NOMO-1 treated with dmso at 0.1 percent for 144 hours (cell line): ENCODE measurements around the gene SLC1A4.
"Not testable (repeated sequence)": the region's sequence is repeated elsewhere in the genome, so short reads cannot be mapped to it uniquely, and the experiment has no call there.

Experiments used
- DNase-seq: peaks from one replicate; lab custom pipeline; 2025; ENCODE audit not compliant: unreplicated experiment; lab: John Stamatoyannopoulos, UW

The SLC1A4 gene

GRCh38 chr2:65024149-65024829 is 35.1 kb downstream of the SLC1A4 start:
- DNase-seq: no peak

- no peak for DNase-seq
These were observed 36.4 kb downstream of the SLC1A4 start for GRCh38 chr2:65025453-65026123.

GRCh38 chr2:65026154-65026553 is 37.0 kb downstream of the SLC1A4 start:
- no peak for DNase-seq

GRCh38 chr2:65026704-65027464 is 37.7 kb downstream of the SLC1A4 start:
- DNase-seq: no peak

GRCh38 chr2:65027616-65028244 is 38.5 kb downstream of the SLC1A4 start:
- no peak for DNase-seq

- no peak for DNase-seq
These were observed 41.5 kb downstream of the SLC1A4 start for GRCh38 chr2:65030476-65031332.

GRCh38 chr2:65031341-65032018 is 42.3 kb downstream of the SLC1A4 start:
- DNase-seq: peak; percentile 51

- DNase-seq: no peak
These were observed 43.1 kb downstream of the SLC1A4 start for GRCh38 chr2:65032019-65032975.

GRCh38 chr2:65033178-65033577 is 44.0 kb downstream of the SLC1A4 start:
- peak; percentile 14 for DNase-seq

GRCh38 chr2:65033667-65034066 is 44.5 kb downstream of the SLC1A4 start:
- not testable (repeated sequence) for DNase-seq

- no peak for DNase-seq
These were observed 46.2 kb downstream of the SLC1A4 start for GRCh38 chr2:65035351-65035943.

- no peak for DNase-seq
These were observed 48.0 kb downstream of the SLC1A4 start for GRCh38 chr2:65037178-65037577.

- DNase-seq: no peak
These were observed 50.4 kb downstream of the SLC1A4 start for GRCh38 chr2:65039640-65040039.

GRCh38 chr2:65040400-65041261 is 51.4 kb downstream of the SLC1A4 start:
- DNase-seq: peak; percentile 59

- no peak for DNase-seq
These were observed 53.8 kb downstream of the SLC1A4 start for GRCh38 chr2:65043001-65043400.

GRCh38 chr2:65044097-65044735 is 55.0 kb downstream of the SLC1A4 start:
- no peak for DNase-seq

GRCh38 chr2:65045651-65046050 is 56.5 kb downstream of the SLC1A4 start:
- no peak for DNase-seq
